Keratinocyte (primary cell): Measurements from ENCODE around the gene GNAT3. TPM values are rescaled to one million over a fixed set of nuclear protein-coding genes. Genes with fewer than 3 reads are reported as not detected.

Experiments used
- DNase-seq: peaks from one replicate; pipeline ENCODE4 v3.0.0-alpha.2; 2011; ENCODE audit warnings: low read depth, missing footprints, low spot score
- FAIRE-seq: peaks from 2 replicates; lab custom pipeline; 2011; peaks lifted over from hg19 to GRCh38; lab: Jason Lieb, UNC
- H2AFZ ChIP-seq: 2 replicates; pipeline ENCODE4 v1.6.0; 2012; ENCODE audit warnings: low read length, control low read depth, inconsistent platforms; ENCODE audit not compliant: control insufficient read depth
- H3K27ac ChIP-seq: 2 replicates; pipeline ENCODE4 v1.5.1; 2011; ENCODE audit warnings: low read length; ENCODE audit not compliant: control insufficient read depth, insufficient read depth
- H3K27me3 ChIP-seq: 3 replicates; pipeline ENCODE4 v1.6.0; 2011; ENCODE audit warnings: low read length; ENCODE audit not compliant: control insufficient read depth, insufficient read depth; ENCODE audit errors: extremely low read depth
- H3K36me3 ChIP-seq, 2 experiments: 2 replicates in 1 of 2; 3 replicates in 1 of 2; pipeline ENCODE4 v1.5.1; 2011; ENCODE audit warnings: low read length in 2 of 2, mild to moderate bottlenecking in 1 of 2; ENCODE audit not compliant: control insufficient read depth in 2 of 2, insufficient read depth in 2 of 2; ENCODE audit errors: extremely low read depth in 1 of 2
- H3K4me1 ChIP-seq: 3 replicates; pipeline ENCODE4 v1.5.1; 2011; ENCODE audit warnings: low read length; ENCODE audit not compliant: control insufficient read depth, insufficient read depth; ENCODE audit errors: extremely low read depth
- H3K4me2 ChIP-seq: 3 replicates; pipeline ENCODE4 v1.6.0; 2011; ENCODE audit warnings: low read depth, low read length; ENCODE audit not compliant: control insufficient read depth, insufficient read depth; ENCODE audit errors: extremely low read depth
- H3K4me3 ChIP-seq, 3 experiments: fragments of 200-600 bp in 1 of 3; sonication (generic) in 1 of 3; 2 replicates in 2 of 3; 3 replicates in 1 of 3; pipeline ENCODE4 v1.5.1; 2011 to 2016; ENCODE audit warnings: low read length in 3 of 3, mild to moderate bottlenecking in 3 of 3, control low read depth in 2 of 3, inconsistent platforms in 1 of 3, low read depth in 1 of 3, mixed read lengths in 1 of 3, mixed run types in 1 of 3, moderate library complexity in 1 of 3; ENCODE audit not compliant: control insufficient read depth in 2 of 3, insufficient read depth in 2 of 3; ENCODE audit errors: extremely low read depth in 1 of 3
- H3K79me2 ChIP-seq: 2 replicates; pipeline ENCODE4 v1.6.0; 2012; ENCODE audit warnings: low read length; ENCODE audit not compliant: control insufficient read depth, insufficient read depth
- H3K9ac ChIP-seq: 3 replicates; pipeline ENCODE4 v1.6.0; 2011; ENCODE audit warnings: low read length; ENCODE audit not compliant: control insufficient read depth, insufficient read depth; ENCODE audit errors: extremely low read depth
- H3K9me1 ChIP-seq: 3 replicates; pipeline ENCODE4 v1.6.0; 2011; ENCODE audit warnings: low read length; ENCODE audit not compliant: control insufficient read depth, insufficient read depth; ENCODE audit errors: extremely low read depth
- H3K9me3 ChIP-seq: 2 replicates; pipeline ENCODE4 v1.5.1; 2012; ENCODE audit warnings: low read depth, low read length; ENCODE audit not compliant: control insufficient read depth
- H4K20me1 ChIP-seq: 3 replicates; pipeline ENCODE4 v1.6.0; 2011; ENCODE audit warnings: low read length; ENCODE audit not compliant: control insufficient read depth, insufficient read depth; ENCODE audit errors: extremely low read depth
- EZH2 ChIP-seq: IDR thresholded peaks from one replicate; pipeline ENCODE4 v1.6.1; 2012; ENCODE audit warnings: inconsistent platforms, mild to moderate bottlenecking, low read length, moderate library complexity
- dilution Hi-C: fragments of 300-500 bp; cut with MboI; formaldehyde crosslinking; loops from one replicate; pipeline ENCODE4 v1.7.0; 2020; ENCODE audit warnings: low sequenced_read_pairs; ENCODE audit not compliant: extremely low pct_ligation_motif_present
- polyA plus RNA-seq, 5 experiments: library from polyadenylated mRNA; depleted of rRNA in 3 of 5; stranded (reverse) in 3 of 5; stranded (forward) in 1 of 5; unstranded in 1 of 5; fragments of >200 nt; gene quantifications; 1 replicate in 1 of 5; 2 replicates in 3 of 5; 3 replicates in 1 of 5; pipeline versions ENCODE4 v1.2.1 to v1.2.3, GENCODE V29; 2011 to 2012; ENCODE audit warnings: missing spikeins in 2 of 5, low read depth in 1 of 5, low replicate concordance in 1 of 5
- TF ChIP-seq, protein P1 (sequence below), 3 experiments: IDR thresholded peaks in 1 of 3; conservative IDR thresholded peaks in 1 of 3; optimal IDR thresholded peaks in 1 of 3; 2 replicates in 2 of 3; 3 replicates in 1 of 3; pipeline versions ENCODE3 to v1.5.1; 2011; ENCODE audit warnings: low read length in 3 of 3, mild to moderate bottlenecking in 3 of 3, moderate library complexity in 2 of 3, control low read depth in 1 of 3, inconsistent platforms in 1 of 3; ENCODE audit not compliant: insufficient read depth in 2 of 3; ENCODE audit errors: extremely low read depth in 1 of 3

GNAT3 gene
- polyA plus RNA-seq, 1 donor (not counting 4 experiments of a cell fraction or from before 2014, with no cell fraction given), result not detected

- Histone ChIP-seq H3K79me2 (no peaks in the 10 kb centered on the region), H3K9ac (no peak overlapping the region), H3K36me3 (no peaks in the 10 kb centered on the region), H3K27me3 (no peaks in the 10 kb centered on the region), H3K27ac (no peak overlapping the region), H3K9me3 (no peaks in the 10 kb centered on the region), H4K20me1 (no peaks in the 10 kb centered on the region), H3K9me1 (no peaks in the 10 kb centered on the region), H3K4me2 (no peak overlapping the region), H3K4me3 (no peak overlapping the region), H2AFZ (no peak overlapping the region), H3K4me1 (peaks cover 3% of the 10 kb centered on the region)
- FAIRE-seq (no peak), DNase-seq (no peak)
- dilution Hi-C loops, result no loop called here
- TF ChIP-seq EZH2, result no peak
- TF ChIP-seq, protein P1, sequence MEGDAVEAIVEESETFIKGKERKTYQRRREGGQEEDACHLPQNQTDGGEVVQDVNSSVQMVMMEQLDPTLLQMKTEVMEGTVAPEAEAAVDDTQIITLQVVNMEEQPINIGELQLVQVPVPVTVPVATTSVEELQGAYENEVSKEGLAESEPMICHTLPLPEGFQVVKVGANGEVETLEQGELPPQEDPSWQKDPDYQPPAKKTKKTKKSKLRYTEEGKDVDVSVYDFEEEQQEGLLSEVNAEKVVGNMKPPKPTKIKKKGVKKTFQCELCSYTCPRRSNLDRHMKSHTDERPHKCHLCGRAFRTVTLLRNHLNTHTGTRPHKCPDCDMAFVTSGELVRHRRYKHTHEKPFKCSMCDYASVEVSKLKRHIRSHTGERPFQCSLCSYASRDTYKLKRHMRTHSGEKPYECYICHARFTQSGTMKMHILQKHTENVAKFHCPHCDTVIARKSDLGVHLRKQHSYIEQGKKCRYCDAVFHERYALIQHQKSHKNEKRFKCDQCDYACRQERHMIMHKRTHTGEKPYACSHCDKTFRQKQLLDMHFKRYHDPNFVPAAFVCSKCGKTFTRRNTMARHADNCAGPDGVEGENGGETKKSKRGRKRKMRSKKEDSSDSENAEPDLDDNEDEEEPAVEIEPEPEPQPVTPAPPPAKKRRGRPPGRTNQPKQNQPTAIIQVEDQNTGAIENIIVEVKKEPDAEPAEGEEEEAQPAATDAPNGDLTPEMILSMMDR (optimal IDR thresholded peaks at IDR 0.05 in 1 of 3, IDR thresholded peaks at IDR 0.05 in 1 of 3, conservative IDR thresholded peaks at IDR 0.05 in 1 of 3; ENCODE audit: extremely low read depth in 1 of 3, insufficient read depth in 2 of 3, low read length in 3 of 3), result no peak
Measured at GRCh38 chr7:80529362-80529761, 17.5 kb upstream of the GNAT3 start.

- H3K4me1 ChIP-seq, result peaks cover 3% of the 10 kb centered on the region
- no peak overlapping the region for H3K4me3 ChIP-seq
- H4K20me1 ChIP-seq, result no peaks in the 10 kb centered on the region
- no peak overlapping the region for H3K9ac ChIP-seq
- no peak overlapping the region for H3K27ac ChIP-seq
- H3K27me3 ChIP-seq, result no peaks in the 10 kb centered on the region
- no peaks in the 10 kb centered on the region for H3K9me3 ChIP-seq
- no peak for FAIRE-seq
- TF ChIP-seq, protein P1 (optimal IDR thresholded peaks at IDR 0.05 in 1 of 3, IDR thresholded peaks at IDR 0.05 in 1 of 3, conservative IDR thresholded peaks at IDR 0.05 in 1 of 3; ENCODE audit: extremely low read depth in 1 of 3, insufficient read depth in 2 of 3, low read length in 3 of 3), result no peak
- H3K36me3 ChIP-seq, result no peaks in the 10 kb centered on the region
- no peaks in the 10 kb centered on the region for H3K79me2 ChIP-seq
- dilution Hi-C loops, result no loop called here
- no peaks in the 10 kb centered on the region for H3K9me1 ChIP-seq
- H3K4me2 ChIP-seq, result no peak overlapping the region
- DNase-seq, result no peak
- H2AFZ ChIP-seq, result no peak overlapping the region
Measured at GRCh38 chr7:80528689-80529088, 16.8 kb upstream of the GNAT3 start.
